Skeletal muscle tissue (tissue), 4 donors: ENCODE measurements around the gene LLGL2. TPM values are rescaled to one million over a fixed set of nuclear protein-coding genes. Genes with fewer than 3 reads are reported as not detected.

Source experiments
- H3K27ac ChIP-seq: one replicate; pipeline ENCODE4 v1.7.0; 2013; ENCODE audit warnings: mild to moderate bottlenecking, low read depth, low read length, inconsistent platforms
- H3K27me3 ChIP-seq, 3 donors: one replicate each; pipeline ENCODE4 v1.7.0; 2013; ENCODE audit warnings: low read length in 3 of 3; ENCODE audit not compliant: control insufficient read depth in 3 of 3, insufficient read depth in 3 of 3
- H3K36me3 ChIP-seq, 3 donors: one replicate each; pipeline ENCODE4 v1.7.0; 2013; ENCODE audit warnings: low read length in 3 of 3; ENCODE audit not compliant: control insufficient read depth in 3 of 3, insufficient read depth in 3 of 3
- H3K4me1 ChIP-seq, 3 donors: one replicate each; pipeline ENCODE4 v1.7.0; 2013; ENCODE audit warnings: low read length in 3 of 3, mild to moderate bottlenecking in 3 of 3; ENCODE audit not compliant: control insufficient read depth in 3 of 3, insufficient read depth in 3 of 3
- H3K4me3 ChIP-seq, 3 donors: one replicate each; pipeline ENCODE4 v1.7.0; 2013; ENCODE audit warnings: low read length in 3 of 3
- H3K9ac ChIP-seq, 3 donors: one replicate each; pipeline ENCODE4 v1.7.0; 2013; ENCODE audit warnings: low read length in 3 of 3, mild to moderate bottlenecking in 3 of 3, moderate library complexity in 2 of 3, low read depth in 1 of 3
- H3K9me3 ChIP-seq, 3 donors: one replicate each; pipeline ENCODE4 v1.7.0; 2013; ENCODE audit warnings: low read length in 3 of 3; ENCODE audit not compliant: control insufficient read depth in 3 of 3
- total RNA-seq: library from RNA; depleted of rRNA; stranded (reverse); fragments of >200 nt; gene quantifications from one replicate; pipeline ENCODE4 v1.2.3, GENCODE V29; 2014
- donor health status: Osteomylitis.

Gene LLGL2
- total RNA-seq, 1 donor from 2014 or later, result 4.7 TPM

DNA sequence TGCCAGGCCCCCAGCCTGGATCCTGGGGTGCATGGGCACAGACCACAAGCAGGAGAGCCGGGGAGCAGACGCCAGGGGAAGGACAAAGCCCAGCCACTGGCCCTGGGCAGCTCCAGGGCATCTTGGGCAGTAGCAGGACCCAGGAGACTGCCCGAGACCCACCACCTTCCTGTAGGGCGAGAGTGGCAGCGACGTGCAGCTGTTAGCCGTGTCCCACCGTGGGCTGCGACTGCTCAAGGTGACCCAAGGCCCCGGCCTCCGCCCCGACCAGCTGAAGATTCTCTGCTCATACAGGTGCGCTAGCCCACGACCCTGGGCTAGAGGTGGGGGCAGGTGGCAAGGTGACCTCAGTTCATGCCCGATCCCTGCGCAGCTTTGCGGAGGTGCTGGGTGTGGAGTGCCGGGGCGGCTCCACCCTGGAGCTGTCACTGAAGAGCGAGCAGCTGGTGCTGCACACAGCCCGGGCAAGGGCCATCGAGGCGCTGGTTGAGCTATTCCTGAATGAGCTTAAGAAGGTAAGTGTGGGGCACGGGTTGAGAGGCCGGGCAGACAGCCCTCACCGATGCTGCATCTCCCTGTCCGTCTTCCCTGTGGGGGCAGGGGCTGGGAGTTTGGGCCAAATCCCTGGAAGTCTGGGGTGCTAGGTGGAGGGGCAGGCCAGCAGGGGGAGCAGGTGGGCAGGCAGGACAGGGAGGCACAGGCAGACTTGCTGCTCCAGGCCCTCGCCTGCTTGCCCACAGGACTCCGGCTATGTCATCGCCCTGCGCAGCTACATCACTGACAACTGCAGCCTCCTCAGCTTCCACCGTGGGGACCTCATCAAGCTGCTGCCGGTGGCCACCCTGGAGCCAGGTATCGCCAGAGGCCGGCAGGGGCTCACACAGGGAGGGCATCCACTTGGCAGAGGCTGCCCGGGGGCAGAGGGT, 94.3 kb downstream of the LLGL2 start:
- H3K27me3 ChIP-seq, result peaks cover 0 to 14% (median 8%) of the 10 kb centered on the region in 3 donors
- H3K9ac ChIP-seq, result no peak overlapping the region
- no peaks in the 10 kb centered on the region for H3K9me3 ChIP-seq
- H3K36me3 ChIP-seq, result peaks cover 8 to 22% (median 10%) of the 10 kb centered on the region in 3 donors
- peaks cover 0 to 8% (median 6%) of the 10 kb centered on the region in 3 donors for H3K4me1 ChIP-seq
- H3K4me3 ChIP-seq, result no peak overlapping the region
- H3K27ac ChIP-seq, result no peak overlapping the region

DNA sequence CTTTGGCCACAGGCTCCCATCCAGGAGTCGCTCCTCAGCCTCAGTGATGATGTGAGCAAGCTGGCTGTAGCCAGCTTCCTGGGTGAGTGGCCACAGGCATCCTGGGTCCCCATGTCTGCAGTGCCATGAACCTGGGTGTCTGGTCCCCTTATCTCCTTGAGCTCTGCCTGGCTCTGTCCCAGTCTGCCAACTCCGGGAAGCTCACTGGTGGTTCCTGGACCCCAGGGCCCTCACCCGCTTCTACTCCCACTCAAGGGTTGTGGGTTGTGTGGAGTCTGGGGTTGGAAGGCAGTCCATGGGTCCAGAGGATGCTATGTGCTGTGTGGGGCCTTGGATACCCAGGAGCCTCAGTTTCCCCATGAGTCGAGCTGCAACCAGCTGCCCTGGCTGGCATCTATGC, 96.0 kb downstream of the LLGL2 start:
- Histone ChIP-seq H3K4me1 (peaks cover 0 to 8% (median 6%) of the 10 kb centered on the region in 3 donors), H3K27me3 (peaks cover 0 to 14% (median 8%) of the 10 kb centered on the region in 3 donors), H3K9me3 (no peaks in the 10 kb centered on the region), H3K27ac (no peak overlapping the region), H3K4me3 (no peak overlapping the region), H3K9ac (no peak overlapping the region), H3K36me3 (peaks cover 10 to 31% (median 10%) of the 10 kb centered on the region in 3 donors)

DNA sequence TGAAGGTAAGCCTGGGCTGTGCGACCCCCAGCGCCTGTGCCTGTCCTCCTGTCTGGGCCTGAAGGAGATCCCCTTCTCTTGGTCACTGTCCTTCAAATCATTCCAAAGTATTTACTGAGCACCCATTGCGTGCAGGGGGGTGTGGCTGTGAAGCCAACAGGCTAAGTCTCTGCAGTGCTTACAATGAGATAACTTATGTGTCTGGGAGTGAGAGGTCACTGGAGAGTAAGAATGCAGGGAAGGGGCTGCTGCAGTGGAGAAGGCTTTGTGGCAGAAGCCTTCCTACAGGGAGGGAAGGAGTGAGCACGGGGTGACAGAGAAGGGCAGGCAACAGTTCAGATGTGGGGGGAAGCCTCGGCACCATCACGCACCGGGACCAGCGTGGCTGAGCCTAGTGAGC, 96.6 kb downstream of the LLGL2 start:
- no peak overlapping the region for H3K4me3 ChIP-seq
- peaks cover 0 to 8% (median 6%) of the 10 kb centered on the region in 3 donors for H3K4me1 ChIP-seq
- H3K9ac ChIP-seq, result no peak overlapping the region
- peaks cover 0 to 14% (median 8%) of the 10 kb centered on the region in 3 donors for H3K27me3 ChIP-seq
- H3K36me3 ChIP-seq, result peaks cover 13 to 35% (median 14%) of the 10 kb centered on the region in 3 donors
- H3K9me3 ChIP-seq, result no peaks in the 10 kb centered on the region
- no peak overlapping the region for H3K27ac ChIP-seq

DNA sequence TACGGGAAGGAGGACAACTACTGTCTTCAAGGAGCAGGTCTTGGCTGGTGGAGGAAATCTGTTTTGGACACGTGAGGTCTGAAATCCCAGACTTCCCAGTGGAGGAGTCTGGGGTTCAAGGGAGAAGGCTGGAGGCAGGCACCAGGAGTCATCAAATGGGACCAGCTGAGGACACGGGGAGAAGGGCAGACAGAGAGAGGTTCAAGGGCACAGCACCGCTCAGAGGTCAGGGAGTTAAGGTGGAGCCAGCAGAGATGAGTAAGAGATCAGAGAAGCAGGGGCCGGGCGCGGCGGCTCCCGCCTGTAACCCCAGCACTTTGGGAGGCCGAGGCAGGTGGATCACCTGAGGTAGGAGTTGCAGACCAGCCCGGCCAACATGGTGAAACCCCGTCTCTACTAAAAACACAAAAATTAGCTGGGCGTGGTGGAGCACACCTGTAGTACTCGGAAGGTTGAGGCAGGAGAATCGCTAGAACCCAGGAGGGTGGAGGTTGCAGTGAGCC, 97.3 kb downstream of the LLGL2 start:
- no peaks in the 10 kb centered on the region for H3K9me3 ChIP-seq
- H3K4me3 ChIP-seq, result no peak overlapping the region
- peaks cover 0 to 8% (median 6%) of the 10 kb centered on the region in 3 donors for H3K4me1 ChIP-seq
- H3K9ac ChIP-seq, result no peak overlapping the region
- peaks cover 12 to 38% (median 17%) of the 10 kb centered on the region in 3 donors for H3K36me3 ChIP-seq
- peaks cover 0 to 12% (median 8%) of the 10 kb centered on the region in 3 donors for H3K27me3 ChIP-seq
- no peak overlapping the region for H3K27ac ChIP-seq

DNA sequence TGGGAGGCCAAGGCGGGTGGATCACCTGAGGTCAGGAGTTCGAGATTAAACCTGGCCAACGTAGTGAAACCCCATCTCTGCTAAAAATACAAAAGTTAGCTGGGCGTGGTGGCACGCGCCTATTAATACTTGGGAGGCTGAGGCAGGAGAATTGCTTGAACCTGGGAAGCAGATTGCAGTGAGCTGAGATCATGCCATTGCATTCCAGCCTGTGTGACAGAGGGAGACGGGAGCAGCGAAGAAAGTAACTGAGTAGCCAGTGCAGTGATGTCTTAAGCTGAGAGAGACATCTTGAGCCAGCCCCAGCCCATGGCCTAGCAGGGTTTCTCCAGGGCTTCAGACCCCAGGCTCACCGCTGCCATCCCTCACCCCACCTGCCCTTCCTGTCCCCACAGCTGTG, 97.9 kb downstream of the LLGL2 start:
- Histone ChIP-seq H3K9me3 (no peaks in the 10 kb centered on the region), H3K36me3 (peaks cover 13 to 34% (median 16%) of the 10 kb centered on the region in 3 donors)

DNA sequence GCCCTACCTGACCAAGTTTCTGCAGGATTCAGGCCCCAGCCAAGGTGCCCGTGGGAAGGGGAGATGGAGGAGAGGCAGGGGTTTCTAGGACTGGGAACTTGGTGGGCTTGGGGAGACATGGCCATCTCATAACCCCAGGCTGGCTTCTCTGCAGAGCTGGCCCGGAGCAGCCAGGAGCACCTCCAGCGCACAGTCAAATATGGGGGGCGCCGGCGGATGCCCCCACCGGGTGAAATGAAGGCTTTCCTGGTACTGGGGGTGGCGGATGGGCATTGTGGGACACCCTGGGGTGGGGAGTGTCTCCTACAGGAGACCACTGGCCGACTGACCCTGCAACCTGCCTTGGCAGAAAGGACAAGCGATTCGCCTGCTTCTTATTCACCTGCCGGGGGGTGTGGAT, 98.5 kb downstream of the LLGL2 start:
- Histone ChIP-seq H3K4me1 (peaks cover 0 to 8% (median 6%) of the 10 kb centered on the region in 3 donors), H3K36me3 (peaks cover 15 to 27% (median 16%) of the 10 kb centered on the region in 3 donors)

More for the DNA sequence above, 97.9 kb downstream of the LLGL2 start:
- Histone ChIP-seq H3K27ac (no peak overlapping the region), H3K27me3 (peaks cover 0 to 10% (median 4%) of the 10 kb centered on the region in 3 donors), H3K4me1 (peaks cover 0 to 8% (median 6%) of the 10 kb centered on the region in 3 donors), H3K9ac (peak overlapping the region in 1 of 3 donors; percentile 33), H3K4me3 (no peak overlapping the region)

More for the DNA sequence above, 98.5 kb downstream of the LLGL2 start:
- no peaks in the 10 kb centered on the region for H3K9me3 ChIP-seq
- no peak overlapping the region for H3K27ac ChIP-seq
- peak overlapping the region in 1 of 3 donors; percentile 16 for H3K9ac ChIP-seq
- H3K27me3 ChIP-seq, result peaks cover 0 to 10% (median 4%) of the 10 kb centered on the region in 3 donors
- H3K4me3 ChIP-seq, result no peak overlapping the region

Other genes with a start within 250 kb of the LLGL2 start
- gene SLC25A19, start 236.3 kb upstream of the LLGL2 start, total RNA-seq, result 1.0 TPM
- gene GRB2, start 120.0 kb upstream of the LLGL2 start, total RNA-seq, result 74.6 TPM
- 18.3 TPM for gene TMEM94, start 69.1 kb upstream of the LLGL2 start, total RNA-seq
- 8.9 TPM for gene CASKIN2, start 10.2 kb upstream of the LLGL2 start, total RNA-seq
- 15.7 TPM for gene TSEN54, start 9.2 kb upstream of the LLGL2 start, total RNA-seq
- gene MYO15B, start 62.1 kb downstream of the LLGL2 start, total RNA-seq, result 43.8 TPM
- gene SMIM5, start 107.7 kb downstream of the LLGL2 start, total RNA-seq, result 3.7 TPM
- gene RECQL5, start 141.5 kb downstream of the LLGL2 start, total RNA-seq, result 11.0 TPM
- 36.5 TPM for gene SAP30BP, start 141.6 kb downstream of the LLGL2 start, total RNA-seq
- 3.1 TPM for gene ITGB4, start 195.8 kb downstream of the LLGL2 start, total RNA-seq
- 29.2 TPM for gene GALK1, start 239.5 kb downstream of the LLGL2 start, total RNA-seq